ENCODE data around the gene AFTPH.

Gene AFTPH

GRCh38 chr2:64613276-64613675 is 89.1 kb downstream of the AFTPH start:
- DNase-seq (ENCODE audit: low read depth): no peak

GRCh38 chr2:64615192-64615763 is 91.2 kb downstream of the AFTPH start:
- DNase-seq (ENCODE audit: low read depth): no peak

GRCh38 chr2:64615844-64616536 is 91.9 kb downstream of the AFTPH start:
- DNase-seq (ENCODE audit: low read depth): no peak

GRCh38 chr2:64617631-64618151 is 93.6 kb downstream of the AFTPH start:
- DNase-seq (ENCODE audit: low read depth): no peak

GRCh38 chr2:64620661-64621060 is 96.5 kb downstream of the AFTPH start:
- DNase-seq (ENCODE audit: low read depth): no peak

- no peak for DNase-seq (ENCODE audit: low read depth)
These were observed 98.5 kb downstream of the AFTPH start for GRCh38 chr2:64622443-64623241.

- DNase-seq (ENCODE audit: low read depth): no peak
These were observed 99.2 kb downstream of the AFTPH start for GRCh38 chr2:64623242-64623850.

GRCh38 chr2:64624108-64624610 is 100.0 kb downstream of the AFTPH start:
- DNase-seq (ENCODE audit: low read depth): no peak

GRCh38 chr2:64624862-64625261 is 100.7 kb downstream of the AFTPH start:
- DNase-seq (ENCODE audit: low read depth): no peak

GRCh38 chr2:64625299-64626145 is 101.4 kb downstream of the AFTPH start:
- no peak for DNase-seq (ENCODE audit: low read depth)

GRCh38 chr2:64626146-64626809 is 102.2 kb downstream of the AFTPH start:
- DNase-seq (ENCODE audit: low read depth): no peak

GRCh38 chr2:64626963-64627760 is 103.0 kb downstream of the AFTPH start:
- DNase-seq (ENCODE audit: low read depth): no peak

- no peak for DNase-seq (ENCODE audit: low read depth)
These were observed 104.0 kb downstream of the AFTPH start for GRCh38 chr2:64627860-64628841.

GRCh38 chr2:64629329-64629781 is 105.2 kb downstream of the AFTPH start:
- DNase-seq (ENCODE audit: low read depth): no peak

GRCh38 chr2:64629875-64630274 is 105.7 kb downstream of the AFTPH start:
- no peak for DNase-seq (ENCODE audit: low read depth)

GRCh38 chr2:64630752-64631151 is 106.6 kb downstream of the AFTPH start:
- DNase-seq (ENCODE audit: low read depth): no peak

- DNase-seq (ENCODE audit: low read depth): no peak
These were observed 107.6 kb downstream of the AFTPH start for GRCh38 chr2:64631771-64632170.
